NCI-H345 treated with DMSO at 0.1 percent for 48 hours (cell line): Measurements from ENCODE around the gene PLXNA4.
"Not testable (repeated sequence)": the region's sequence is repeated elsewhere in the genome, so short reads cannot be mapped to it uniquely, and the experiment has no call there.

ENCODE experiments used
- DNase-seq: peaks from one replicate; lab custom pipeline; 2025; ENCODE audit not compliant: unreplicated experiment; lab: John Stamatoyannopoulos, UW

Gene PLXNA4

DNA sequence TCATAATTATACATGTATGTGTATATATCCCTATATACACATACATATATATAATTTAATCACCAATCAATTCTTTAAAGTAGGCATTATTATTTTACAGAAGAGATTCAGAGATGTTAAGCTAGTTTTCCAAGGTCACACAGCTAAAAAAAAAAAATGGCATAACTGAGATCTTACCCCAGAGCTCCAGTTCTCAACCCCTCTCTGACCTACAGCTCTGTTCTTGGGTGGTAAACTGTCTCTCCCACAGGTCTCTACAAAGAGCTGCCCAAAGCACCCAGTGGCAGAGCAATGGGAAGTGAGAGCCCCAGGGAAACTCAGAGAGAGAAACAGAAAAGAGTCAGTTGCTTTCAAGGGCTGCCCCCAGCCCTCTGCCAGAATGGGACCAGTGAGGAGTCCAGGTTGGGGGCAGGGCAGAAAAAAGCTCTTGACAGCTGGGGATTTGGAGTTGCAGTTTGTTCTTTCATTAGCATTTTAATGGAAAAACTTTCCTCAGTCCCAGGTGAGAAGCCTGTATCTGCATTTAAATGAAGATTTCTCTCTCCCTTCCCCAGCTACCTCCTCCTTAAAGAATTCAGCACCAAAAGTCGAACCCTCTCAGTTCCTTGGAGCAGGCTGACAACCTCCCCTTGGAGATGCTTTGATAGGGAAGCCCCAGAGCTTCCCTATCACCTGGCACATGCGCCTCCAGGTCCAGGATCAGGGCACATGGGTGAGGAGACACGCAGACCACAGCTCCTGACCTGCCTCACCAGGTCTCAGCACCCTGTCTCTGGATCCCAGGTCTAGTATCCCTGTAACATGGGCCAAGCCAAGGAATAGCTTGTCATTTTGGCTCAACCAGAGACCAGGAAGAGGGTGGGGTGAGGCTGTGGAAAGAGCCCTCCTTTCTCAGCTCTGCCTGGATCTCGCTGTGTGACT lies 388.1 kb downstream of the PLXNA4 start:
- no peak for DNase-seq

DNA sequence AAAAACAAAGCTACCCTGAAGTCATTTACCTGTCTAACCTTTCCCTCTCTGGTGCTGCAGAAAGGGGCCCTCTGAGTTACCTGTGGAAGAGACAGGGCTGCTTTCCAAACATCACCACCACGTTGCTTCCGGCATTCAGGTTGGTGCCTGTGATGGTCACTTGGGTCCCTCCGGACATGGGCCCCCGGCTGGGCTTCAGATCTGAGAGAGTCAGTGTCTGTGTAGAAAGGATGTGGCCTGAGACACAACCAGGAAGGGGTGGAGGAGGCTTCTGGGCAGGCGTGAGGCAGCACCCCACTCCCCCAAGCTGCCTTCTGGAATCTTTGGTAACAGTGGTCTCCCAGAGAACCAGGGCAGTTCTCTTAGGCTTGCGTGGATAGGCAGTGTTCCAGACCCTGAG lies 388.9 kb downstream of the PLXNA4 start:
- no peak for DNase-seq

DNA sequence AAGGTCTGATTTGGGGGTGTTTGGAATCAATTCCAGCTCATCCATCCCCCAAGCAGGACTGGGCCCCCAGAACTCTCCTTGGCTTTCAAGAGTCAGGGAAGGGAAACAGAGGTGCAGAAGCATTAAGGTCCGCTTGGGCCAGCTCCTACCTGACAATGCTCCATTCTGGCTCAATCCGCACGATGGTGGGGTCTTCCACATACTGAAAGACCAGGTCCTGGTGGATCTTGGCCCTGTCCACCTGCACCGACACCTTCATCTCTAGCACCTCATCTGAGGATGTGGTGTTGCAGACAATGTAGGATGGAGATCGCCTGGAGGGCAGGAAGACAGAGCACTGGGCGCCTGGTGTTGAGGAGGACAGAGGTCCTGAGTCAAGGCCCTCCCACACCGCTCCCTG lies 391.1 kb downstream of the PLXNA4 start:
- DNase-seq, result no peak

GRCh38 chr7:132183781-132184380 lies 392.4 kb downstream of the PLXNA4 start:
- no peak for DNase-seq

DNA sequence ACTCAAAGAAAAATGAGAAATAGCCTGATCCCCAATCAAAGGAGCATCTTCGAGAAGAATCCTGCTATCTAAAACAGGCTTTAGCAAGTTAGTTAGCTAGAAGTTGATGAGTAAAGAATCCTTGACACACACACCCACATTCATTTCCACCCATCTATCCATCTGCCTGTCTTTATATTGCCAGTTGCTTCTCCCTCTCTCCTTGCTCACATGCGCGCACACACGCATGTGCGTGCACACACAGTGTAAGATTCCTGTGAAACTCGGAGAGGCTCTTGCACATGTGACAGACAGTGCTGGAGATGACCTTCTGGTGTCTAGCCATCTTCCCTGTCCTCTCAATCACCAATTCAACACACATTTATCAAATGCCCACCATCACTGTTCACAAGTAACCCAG lies 393.3 kb downstream of the PLXNA4 start:
- DNase-seq, result no peak

DNA sequence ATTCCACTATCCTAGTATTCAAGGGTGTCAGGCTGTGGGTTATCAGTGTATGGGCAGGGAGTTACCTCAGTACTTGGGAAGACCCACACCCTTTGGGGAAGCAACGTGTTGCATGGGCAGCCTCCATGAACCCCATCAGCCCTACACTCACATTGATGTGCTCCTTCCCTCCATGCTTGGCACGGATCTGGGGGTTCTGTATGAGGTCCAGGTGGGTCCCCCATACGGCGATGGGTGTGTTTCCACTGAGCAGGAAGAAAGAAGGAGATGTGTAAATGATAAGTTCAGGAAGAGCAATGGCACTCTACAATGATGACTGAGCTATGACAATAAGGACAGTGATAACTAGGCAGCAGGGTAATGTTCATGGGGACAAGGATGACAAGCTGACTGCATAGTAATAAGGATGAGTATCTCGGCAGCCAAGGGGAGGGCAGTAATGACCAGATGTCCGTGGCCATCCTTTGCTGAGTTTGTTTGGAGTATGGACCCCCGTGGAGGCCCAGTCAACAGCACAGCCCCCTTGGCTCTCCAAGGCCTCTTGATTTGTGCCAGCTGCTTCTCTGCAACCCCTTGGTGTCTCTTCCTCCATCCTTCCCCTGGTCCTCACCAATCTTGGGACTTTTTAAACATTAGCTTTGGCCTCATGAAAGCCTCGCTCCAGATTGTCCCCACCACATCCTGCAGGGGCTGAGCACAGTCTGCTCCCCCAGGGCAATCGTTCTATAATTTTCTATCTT lies 394.2 kb downstream of the PLXNA4 start:
- DNase-seq, result no peak

- no peak for DNase-seq
Measured at GRCh38 chr7:132181371-132181770, 394.9 kb downstream of the PLXNA4 start.

DNA sequence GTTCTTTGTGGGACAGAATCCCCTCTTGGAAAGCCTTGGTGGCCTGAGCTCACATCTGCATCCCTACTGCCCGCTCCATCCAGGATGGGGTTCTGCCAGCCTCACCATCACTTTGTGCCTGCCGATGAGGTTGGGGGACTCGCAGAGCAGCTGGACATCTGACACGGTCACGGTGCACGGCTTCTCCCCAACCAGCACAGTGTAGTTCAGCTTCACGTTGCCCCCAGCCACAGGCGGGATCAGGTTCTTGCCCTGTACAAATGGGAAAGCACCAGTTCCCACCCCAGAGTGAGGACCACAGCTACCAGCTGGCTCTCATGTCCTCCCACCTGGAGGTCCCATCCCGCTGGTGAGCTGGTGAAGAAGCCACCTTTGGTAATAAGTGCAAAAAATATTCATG lies 395.8 kb downstream of the PLXNA4 start:
- no peak for DNase-seq

- no peak for DNase-seq
Measured at GRCh38 chr7:132179681-132180080, 396.6 kb downstream of the PLXNA4 start.

- DNase-seq, result no peak
Measured at GRCh38 chr7:132179080-132179430, 397.2 kb downstream of the PLXNA4 start.

DNA sequence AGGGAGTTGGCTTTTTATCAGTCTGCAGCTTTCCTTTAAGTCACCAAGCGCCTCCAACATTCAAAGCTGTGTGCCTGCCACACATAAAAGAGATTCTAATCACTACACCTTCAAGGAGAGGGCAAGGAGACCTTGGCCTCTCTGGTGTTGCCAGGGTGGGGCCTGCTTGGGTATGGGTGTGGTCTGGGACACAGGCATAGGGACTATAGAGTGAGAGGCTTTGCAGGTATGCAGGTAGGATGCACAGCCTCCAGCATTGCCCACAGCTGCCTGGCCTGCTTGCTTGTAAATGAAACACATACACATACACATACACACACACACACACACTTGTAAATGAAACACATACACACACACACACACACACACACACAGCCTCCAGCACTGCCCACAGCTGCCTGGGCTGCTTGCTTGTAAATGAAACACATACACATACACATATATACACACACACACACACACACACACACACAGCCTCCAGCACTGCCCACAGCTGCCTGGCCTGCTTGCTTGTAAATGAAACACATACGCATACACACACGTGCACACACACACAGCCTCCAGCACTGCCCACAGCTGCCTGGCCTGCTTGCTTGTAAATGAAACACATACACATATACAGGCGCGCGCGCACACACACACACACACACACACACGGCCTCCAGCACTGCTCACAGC lies 397.7 kb downstream of the PLXNA4 start:
- not testable (repeated sequence) for DNase-seq

- no peak for DNase-seq
Measured at GRCh38 chr7:132177708-132178401, 398.4 kb downstream of the PLXNA4 start.

- DNase-seq, result no peak
Measured at GRCh38 chr7:132176719-132177118, 399.6 kb downstream of the PLXNA4 start.

- DNase-seq, result no peak
Measured at GRCh38 chr7:132171130-132171576, 405.1 kb downstream of the PLXNA4 start.

DNA sequence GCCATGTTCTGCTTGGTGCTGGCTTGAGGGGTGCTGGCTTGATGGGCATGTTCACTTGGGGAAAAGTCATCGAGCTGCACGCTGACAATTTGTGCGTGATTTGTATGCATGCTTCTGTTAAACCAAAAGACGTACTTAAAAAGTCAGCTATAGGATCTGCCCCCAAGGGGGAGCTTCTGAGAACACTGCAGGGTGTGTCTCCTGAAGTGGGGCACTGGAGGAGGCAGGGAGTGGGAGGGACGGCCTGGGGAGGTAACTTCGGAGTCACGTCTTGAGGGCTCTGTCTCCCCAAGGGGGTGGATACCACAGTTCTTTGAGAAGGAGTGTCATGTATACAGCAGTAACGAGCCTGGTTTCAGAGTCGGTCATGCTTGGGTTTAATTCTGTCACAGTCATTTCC lies 406.5 kb downstream of the PLXNA4 start:
- DNase-seq, result no peak

DNA sequence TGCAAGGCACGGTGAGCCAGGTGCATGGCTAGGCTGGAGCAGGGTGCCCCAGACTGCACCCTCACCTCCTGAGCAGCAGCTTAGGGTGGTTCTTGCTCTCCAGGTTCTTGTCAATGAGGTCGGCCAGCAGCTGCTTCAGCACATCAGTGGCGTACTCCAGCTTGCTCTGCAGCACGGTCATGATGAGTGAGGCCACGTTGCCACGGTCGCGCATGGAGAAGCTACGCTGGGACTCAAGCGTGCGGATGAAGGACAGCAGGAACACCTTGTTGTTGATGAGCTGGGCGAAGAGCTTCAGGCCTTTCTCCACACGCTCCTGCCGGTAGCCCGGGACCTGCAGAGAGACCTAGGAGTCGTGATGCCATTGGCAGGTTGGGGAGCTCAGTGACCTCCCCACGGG lies 408.0 kb downstream of the PLXNA4 start:
- DNase-seq, result no peak

- DNase-seq, result not testable (repeated sequence)
Measured at GRCh38 chr7:132165695-132166094, 410.6 kb downstream of the PLXNA4 start.

- no peak for DNase-seq
Measured at GRCh38 chr7:132164558-132165125, 411.6 kb downstream of the PLXNA4 start.

DNA sequence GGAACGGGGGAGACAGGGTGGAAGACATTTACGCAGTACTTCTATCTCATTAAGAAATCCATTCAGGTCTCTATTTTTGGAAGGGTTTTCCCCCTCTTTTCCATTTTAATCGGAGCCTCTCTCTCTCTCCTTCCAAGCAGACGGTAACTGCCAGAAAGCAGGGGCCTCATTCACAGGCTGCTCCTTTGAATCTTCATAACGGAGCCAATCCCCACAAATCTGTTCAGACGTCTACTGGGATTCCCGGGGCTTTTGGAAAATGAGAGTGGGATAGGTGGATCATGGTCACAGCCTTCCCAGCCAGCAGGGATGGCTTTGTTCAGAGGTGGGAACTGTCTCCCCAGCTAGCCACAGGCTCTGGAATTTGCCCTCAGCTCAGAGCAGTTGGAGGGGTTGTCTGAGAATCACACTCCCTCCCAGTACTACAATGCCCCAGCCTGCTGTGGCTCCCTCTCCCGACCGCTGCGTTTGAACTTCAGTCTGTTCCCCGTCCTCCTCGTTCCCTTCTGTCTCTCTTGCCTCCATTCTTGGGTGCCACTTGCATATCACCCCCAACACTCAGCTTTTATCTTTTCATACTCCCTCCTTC lies 413.6 kb downstream of the PLXNA4 start:
- no peak for DNase-seq

- no peak for DNase-seq
Measured at GRCh38 chr7:132161976-132162375, 414.3 kb downstream of the PLXNA4 start.
